Limb (tissue), 2 donors: Measurements from ENCODE around the gene ADAMTS15.
"Not testable (repeated sequence)": the region's sequence is repeated elsewhere in the genome, so short reads cannot be mapped to it uniquely, and the experiment has no call there.

Source experiments
- DNase-seq, 2 donors: peaks; one replicate each; pipeline ENCODE4 v3.0.0-alpha.2; 2016; ENCODE audit errors: extremely low spot score in 2 of 2

Gene ADAMTS15

DNA sequence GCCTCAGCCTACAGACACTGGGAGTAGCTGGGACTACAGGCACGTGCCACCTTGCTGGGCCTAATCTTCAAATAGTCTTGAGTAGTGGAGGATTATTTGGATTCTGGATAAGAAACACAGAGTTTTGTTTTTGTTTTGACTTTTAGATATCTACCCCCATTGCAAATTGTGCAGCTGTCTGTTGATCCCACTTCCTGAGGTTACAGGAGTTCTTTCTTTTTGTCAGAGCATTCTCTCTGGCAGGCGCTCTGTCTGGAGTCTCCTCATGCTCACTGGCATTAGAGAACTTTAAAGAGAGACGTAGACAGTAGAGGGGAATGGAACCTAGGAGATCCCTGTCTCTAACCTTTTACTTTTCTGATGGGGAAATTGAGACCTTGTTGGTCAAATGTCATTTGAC lies 12.3 kb upstream of the ADAMTS15 start:
- DNase-seq: no peak

DNA sequence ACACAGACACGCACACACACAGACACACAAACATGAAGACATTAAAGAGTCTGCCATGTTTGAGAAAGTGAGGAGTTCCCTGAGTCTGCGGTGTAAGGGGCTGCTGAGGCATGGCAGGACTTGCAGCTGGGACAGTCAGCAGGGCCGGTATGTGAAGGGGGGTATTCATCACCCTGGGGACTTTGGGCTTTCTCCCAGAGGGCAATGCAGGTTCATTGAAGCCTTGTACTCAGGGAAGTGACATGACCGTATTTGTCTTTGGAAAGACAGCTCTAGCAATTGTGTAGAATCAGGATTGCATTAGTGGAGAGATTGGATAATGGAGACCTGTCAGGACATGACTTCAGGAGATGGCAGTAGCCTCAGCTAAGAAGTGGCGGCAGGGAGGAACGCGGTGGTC lies 10.6 kb upstream of the ADAMTS15 start:
- DNase-seq: no peak

DNA sequence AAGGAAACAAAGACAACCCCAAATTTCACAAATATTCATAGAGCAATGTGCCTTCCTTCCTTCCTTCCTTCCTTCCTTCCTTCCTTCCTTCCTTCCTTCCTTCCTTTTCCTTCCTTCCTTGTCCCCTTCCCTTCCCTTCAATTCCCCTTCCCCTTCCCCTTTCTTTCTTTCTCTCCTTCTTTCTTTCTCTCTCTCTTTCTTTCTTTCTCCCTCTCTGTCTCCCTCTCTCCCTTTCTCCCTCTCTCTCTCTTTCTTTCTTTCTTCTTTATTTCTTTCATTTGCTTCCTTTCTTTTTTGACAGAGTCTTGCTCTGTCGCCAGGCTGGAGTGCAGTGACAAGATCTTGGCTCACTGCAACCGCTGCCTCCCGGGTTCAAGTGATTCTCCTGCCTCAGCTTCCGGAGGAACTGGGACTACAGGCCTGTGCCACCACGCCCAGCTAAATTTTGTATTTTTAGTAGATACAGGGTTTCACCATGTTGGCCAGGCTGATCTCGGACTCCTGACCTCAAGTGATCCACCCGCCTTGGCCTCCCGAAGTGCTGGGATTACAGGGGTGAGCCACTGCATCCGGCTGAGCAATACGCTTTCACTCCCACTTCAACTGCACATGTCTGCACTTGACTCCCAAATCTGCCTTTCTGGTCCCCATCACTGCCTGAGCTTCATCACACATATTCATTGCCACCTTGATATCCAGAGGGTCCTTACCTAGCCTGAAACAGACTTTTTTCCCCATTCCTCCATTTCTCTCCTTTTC lies 9.9 kb upstream of the ADAMTS15 start:
- not testable (repeated sequence) for DNase-seq

DNA sequence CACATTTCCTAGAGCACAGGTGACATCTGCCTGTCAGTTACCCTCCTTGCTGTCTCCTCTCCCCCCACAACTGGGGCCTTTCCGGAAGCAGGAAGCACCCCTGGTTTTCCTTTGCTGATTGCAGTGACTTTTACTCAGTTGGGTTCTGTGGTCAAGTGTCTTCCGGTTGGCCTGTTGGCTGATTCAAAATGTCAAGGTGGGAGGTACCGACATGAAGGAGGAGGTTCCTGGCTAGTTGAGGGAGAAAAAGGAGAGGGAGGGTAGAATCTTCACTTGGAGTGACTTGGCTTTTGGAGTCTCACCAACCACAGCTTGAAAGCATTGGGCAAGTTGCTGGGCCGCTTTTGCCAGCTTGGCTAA lies 9.3 kb upstream of the ADAMTS15 start:
- DNase-seq: no peak

DNA sequence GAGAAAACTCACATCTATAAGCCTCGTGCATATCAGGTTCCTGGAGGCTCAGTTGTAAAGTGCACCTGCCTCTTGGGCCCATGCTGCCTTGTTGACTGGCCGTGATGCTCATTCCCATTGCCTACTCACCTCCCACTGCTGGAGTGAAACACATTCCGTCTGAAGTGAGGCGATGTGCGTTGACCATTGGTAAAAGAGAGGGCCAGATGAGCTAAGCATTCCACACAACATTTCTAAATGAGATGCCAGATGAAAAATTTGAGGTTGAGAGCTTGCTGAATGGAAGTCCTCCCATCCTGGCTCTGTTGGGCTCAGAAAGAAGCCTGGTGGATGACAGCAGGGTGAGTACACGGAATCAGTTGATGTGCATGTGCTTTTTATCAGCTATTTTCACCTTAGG lies 8.6 kb upstream of the ADAMTS15 start:
- no peak for DNase-seq

DNA sequence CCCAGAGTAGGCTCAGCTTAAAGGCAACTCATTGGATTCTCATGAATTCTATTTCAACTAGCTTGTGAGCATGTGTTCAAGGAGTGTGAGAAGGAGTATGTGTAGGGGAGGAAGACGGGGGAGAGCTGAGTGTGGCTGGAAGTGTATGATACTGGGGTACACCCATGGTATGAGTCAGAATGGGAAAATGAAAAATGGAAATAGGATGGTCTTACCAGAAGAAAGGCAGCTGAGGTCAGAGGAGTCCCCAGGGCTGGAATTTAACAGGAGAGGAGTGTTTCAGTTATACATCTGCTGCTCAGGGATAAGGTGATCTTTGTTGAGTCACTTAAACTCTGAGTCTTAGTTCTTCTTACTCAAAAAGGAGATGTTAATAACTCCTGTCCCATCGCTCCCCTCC lies 6.7 kb upstream of the ADAMTS15 start:
- no peak for DNase-seq

DNA sequence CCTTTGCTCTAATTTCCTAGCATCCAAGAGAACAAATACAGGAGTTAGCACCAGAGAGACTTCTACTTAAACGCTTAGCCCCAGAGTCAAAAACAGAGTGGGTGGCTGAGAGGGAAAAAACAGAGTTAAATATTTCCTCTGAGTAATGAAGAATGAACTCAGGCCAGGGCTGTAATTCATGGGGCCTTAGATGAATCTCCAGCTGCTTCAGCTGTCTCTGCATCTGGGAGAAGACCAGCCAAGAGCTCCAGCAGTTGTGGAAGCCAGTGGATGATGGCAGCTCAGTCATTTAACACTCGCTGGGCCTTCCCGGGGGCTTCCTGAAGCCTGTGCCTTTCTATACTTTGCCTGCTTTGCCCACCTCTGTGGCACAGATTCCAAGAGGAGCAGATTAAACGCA lies 5.7 kb upstream of the ADAMTS15 start:
- peak in 1 of 2 donors; percentile 75 for DNase-seq

DNA sequence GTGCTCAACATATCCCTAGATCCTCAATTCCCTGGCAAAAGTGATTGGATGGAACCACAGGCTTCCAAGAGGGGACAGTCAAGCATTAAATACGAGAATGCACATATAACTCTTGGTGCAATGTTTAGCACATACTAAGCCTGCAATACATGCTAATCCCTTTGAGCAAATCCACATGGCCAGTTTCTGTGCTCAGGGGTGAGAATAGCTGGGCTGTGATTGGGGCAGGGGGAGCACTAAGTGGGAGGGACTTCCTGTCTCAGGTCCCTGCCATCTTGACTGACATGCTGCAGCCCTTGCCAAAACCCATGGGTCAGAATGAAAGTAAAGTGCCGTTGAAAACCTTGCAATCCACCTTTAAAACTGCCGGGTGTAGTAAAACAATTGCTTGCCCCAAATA lies 2.7 kb upstream of the ADAMTS15 start:
- no peak for DNase-seq

DNA sequence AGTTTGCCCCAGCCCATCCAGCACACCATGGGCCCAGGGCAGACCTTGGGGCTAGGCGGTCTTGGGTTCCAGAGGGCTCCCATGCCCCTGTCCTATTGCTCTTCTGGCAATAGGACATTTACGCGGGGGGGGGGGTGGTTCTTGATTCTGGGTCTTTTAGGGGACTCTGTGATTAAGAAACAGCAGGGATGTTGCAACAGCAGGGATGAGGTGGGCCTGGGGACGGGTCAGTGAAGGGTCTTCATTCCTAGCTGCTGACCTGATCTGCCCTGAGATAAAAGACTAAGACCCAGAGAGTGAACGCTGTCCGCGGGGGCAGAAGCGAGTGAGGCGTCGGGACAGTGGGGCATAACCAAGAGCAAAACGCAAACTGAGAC lies 418 bp upstream of the ADAMTS15 start:
- peak in 1 of 2 donors; percentile 49 for DNase-seq

DNA sequence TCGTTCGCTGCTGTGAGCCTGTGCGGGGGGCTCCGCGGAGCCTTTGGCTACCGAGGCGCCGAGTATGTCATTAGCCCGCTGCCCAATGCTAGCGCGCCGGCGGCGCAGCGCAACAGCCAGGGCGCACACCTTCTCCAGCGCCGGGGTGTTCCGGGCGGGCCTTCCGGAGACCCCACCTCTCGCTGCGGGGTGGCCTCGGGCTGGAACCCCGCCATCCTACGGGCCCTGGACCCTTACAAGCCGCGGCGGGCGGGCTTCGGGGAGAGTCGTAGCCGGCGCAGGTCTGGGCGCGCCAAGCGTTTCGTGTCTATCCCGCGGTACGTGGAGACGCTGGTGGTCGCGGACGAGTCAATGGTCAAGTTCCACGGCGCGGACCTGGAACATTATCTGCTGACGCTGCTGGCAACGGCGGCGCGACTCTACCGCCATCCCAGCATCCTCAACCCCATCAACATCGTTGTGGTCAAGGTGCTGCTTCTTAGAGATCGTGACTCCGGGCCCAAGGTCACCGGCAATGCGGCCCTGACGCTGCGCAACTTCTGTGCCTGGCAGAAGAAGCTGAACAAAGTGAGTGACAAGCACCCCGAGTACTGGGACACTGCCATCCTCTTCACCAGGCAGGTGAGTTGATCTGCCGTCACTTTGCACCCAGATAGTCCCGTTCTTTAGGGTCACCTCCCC lies 1.0 kb downstream of the ADAMTS15 start:
- DNase-seq: peak in 1 of 2 donors; percentile 64

DNA sequence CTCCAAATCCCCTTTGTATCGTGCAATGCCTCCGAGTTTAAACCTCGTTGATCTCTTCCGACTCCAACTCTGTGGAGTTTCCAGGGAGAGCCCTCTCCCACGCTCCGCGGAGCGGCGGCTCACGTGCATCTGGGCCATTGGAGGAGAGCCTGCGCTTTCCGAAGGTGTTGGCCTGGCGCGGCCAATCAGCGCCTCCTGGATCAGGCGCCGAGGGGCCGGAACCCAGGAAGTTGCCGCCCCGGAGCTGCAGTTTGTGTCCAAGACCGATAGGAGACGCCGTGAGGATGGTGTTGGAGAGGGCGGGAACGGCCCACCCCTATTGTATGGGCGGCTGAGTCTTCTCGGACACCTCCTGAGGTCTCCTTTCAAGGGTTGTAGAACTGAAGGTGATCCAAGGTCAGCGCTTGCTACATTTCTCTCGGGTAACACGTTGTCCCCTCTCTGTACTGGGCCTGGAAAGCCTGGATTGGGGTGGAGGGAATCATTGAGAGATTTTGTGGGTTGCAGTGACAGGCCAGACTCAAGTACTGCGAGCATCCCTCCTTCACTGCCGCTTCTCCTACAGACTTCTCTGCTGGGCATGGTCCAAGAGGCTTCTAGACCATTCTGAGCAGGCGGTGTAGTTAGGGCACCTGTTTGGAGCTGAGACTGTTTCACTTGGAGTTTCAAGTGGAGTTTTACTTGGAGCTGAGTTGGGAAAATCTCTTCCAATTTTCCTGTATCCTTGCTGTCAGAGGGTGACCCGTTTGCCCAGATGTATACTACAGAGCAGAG lies 1.7 kb downstream of the ADAMTS15 start:
- DNase-seq: peak; percentile 79 to 82

DNA sequence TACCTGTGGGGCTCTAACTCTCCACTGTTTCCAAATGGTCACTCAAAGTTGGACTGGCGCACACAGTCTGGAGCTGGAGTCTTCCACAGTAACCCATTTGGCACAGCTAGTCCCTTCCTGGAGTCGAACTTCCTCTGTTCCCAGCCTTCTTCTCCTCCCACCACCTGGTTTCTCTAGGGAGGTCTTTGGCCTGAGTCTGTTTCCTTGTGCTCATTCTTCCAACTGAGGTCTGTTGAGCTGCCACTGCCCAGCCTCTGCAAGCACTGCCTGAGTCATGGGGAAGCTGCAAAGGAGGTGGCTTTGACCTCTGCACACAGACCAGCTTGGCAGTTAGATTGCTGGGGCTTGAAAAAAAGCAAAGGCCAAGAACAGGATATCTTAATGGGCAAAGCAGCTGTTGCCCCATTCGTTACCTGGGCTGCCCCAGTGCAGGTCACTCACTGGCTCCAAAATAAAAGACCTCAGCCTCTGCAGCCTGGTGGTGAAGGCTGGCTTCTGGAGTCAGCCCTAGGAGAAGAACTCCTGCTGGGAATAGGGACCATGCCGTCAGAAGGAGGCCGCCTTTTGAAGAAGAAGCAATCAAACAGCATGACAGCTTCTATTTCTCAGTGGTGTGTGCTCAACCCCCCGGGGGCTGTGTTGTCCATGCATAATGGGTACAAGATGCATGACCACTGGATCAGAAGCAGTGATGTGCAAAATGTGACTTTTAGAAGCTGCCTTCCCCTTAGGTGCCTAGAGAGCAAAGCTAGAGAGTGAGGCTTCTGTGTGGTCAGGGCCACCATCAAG lies 3.0 kb downstream of the ADAMTS15 start:
- DNase-seq: no peak

DNA sequence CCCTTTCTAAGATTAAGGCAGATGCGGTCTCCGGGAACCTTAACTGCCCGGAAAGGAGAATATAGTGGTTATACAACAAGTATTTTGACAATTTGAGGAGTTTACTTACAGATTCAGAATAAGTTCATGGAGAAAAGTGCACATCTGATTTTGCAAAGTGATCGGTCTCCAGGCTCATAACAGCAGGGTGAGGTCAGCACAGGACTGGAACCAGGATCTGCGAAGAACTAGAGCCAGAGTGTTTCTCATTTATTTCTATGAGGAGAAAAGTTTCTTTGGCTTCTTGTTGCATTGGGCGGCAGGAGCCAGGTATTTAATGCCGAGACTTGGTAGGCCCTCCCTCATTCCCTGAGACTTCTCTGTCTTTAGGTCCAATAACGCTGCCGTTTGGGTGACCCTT lies 3.7 kb downstream of the ADAMTS15 start:
- no peak for DNase-seq

DNA sequence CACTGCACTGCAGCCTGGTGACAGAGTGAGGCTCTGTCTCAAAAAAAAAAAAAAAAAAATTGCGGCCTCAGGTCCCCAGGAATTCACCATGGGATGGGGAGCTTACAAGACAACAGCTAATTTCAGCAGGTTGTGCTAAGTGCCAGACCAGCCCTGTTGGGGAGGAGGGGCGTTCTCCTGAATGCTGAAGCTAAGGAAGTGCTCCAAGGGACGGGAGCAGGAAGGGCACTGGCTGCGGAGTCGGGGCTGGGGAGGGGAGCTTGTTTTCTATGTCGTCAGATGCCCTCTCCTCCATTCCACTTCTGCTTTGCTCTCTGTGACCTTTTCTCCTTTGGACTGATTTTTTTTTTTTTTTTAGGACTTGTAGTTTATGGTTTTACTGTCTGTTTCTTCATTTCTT lies 4.5 kb downstream of the ADAMTS15 start:
- DNase-seq: no peak

DNA sequence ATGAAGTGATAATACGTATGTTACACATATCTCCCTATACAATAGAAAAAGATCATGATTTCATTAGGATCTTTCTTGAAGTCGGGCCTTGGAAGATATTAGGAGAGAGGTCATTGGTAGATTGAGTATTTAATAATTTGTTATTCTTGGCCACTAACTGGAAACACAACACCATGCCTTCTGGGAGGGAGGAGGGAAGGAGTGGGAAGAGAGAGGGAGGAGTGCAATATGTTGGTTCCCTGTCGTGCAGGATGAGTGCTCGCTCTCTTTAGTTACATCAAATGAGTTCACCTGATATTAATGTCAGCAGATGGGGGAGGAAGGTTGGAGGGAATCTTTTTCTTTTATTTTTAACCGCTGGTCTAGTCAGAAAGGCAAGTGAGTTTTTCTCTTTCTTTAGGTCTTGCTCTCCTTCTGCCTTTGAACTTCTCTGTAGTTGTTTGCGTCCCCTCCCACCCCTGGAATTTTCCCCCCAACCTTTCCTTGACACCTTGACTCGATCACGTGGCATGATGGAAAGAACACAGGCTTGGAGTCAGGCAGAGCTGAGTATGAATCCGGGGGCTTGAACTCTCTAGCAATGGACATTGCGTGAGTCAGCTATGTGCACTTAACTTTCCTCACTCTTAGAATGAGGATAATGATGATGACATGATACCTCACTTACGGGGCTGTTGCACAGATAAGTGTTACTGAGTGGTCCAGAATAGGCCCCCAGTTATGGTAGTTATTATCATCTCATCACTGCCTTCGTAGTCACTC lies 6.2 kb downstream of the ADAMTS15 start:
- no peak for DNase-seq

DNA sequence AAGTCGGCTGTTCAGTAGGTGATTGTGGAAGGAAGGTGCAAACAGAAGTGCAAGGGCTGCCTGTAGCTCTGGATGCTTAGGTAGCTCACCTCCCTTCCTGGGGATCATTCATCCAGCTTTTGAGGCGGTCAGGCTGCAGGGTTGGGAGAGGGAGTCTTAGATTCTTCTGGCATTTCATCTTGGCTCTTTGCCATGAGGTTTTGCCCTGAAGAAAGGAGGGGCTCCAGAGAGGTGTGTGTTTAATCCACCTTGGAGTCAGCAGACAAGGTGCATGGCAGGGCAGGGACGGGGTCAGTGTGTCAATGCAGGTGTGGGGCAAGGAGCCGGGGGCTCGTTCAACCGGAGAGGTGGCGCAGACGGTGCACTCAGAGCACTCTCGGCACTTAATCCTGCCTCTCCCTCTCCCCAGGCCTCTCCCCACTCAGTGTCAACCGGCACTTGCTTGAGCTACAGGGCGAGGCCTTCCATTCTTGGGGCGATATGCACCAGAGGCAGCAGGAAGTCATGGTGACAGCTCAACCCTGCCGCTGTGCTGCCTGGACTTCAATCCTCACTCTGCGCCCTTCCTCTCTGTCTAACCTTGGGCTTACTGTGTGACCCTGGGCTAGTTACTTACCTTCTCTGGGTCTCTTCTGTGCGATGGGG lies 7.2 kb downstream of the ADAMTS15 start:
- no peak for DNase-seq

DNA sequence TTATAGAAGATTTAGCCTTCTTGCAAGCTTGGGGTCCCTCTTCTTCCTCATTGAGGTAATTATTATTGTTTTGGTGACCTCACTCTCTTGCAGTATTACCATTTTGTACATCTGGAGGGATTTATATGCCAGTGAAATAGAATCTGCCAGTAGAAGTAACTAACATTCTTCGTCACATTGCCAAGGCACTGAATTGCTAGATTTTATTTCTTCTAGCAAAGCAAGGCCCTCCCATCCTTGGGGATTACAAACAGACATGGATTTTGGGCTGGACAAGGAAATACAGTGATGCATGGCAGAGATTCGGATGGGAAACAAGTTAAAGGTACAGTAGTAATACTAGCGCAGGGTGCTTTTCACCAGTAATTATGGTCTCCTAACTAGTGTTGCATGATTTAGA lies 7.8 kb downstream of the ADAMTS15 start:
- peak in 1 of 2 donors; percentile 27 for DNase-seq

DNA sequence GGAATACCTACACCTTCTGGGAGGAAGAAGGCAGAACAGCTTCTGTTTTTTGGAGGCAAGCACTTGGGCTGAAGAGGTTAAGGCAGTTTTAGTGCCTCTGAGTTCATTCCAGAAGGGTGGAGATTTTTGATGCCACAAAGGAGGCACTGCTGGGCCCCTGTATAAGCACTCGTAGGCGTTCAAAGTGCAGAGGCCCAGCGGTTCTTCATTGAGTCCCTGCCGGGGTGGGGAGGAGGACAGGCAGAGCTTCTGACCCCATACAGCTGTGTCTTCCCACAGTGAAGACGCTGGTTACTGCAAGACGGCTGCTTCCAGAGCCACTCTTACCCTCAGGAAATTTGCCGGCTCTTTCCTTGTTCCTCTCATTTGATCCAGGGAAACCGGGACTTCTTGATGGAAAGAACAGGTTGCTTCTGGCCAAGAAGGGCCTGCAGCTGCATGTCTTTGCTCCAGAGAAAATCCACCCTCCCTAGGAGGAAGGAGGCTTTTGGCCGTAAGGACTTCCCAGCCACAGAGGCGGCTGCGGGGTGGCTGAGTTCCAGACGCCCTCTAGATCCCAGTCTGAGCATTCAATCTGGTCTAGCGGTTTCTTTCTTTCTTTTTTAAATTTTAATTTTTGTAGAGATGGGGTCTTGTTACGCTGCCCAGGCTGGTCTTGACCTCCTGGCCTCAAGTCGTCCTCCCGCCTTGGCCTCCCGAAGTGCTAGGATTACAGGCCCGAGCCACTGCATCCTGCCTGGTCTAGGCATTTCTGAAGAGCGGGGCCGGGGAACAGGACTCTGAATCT lies 9.4 kb downstream of the ADAMTS15 start:
- peak in 1 of 2 donors; percentile 38 for DNase-seq

DNA sequence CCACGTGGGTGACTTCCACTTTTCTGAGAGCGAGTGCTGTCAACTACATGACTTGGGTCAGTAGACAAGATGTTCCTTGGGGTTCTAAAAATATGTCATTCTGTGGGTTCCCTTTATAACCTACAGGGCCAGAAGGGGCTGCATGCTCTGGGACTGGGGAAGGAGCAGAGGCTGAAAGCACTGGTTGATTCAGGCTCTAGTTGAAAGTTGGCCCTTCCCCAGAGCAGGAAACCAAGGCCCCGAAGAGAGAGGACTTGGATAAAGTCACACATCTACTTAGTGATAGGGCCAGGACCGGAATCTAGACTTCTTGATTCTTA lies 9.9 kb downstream of the ADAMTS15 start:
- no peak for DNase-seq

DNA sequence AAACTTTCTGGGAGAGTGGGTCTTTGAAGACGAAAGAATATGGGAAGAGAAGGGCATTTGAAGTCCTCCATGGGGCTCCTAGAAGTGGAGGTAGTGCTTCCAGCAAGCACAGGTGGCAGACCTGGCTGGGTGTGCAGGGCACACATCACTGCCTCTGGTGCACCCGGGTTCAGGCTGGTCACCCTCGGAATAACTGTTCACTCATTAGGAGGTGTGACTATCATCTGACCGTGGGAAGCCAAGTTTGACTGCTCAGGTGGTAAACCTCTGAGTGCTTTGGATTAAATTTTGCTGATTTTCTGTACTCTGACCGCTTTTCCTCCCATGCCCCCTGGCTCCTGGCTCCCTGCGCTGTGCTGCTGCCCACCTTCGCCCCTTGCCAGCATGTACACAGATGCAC lies 11.1 kb downstream of the ADAMTS15 start:
- no peak for DNase-seq
